Mononuclear cell (primary cell): ENCODE measurements around the gene TPSD1. TPM values are rescaled to one million over a fixed set of nuclear protein-coding genes. Genes with fewer than 3 reads are reported as not detected.
"Not testable (repeated sequence)": the region's sequence is repeated elsewhere in the genome, so short reads cannot be mapped to it uniquely, and the experiment has no call there.

Experiments
- H3K27me3 ChIP-seq: 2 replicates; pipeline ENCODE4 v1.6.0; 2011; ENCODE audit warnings: low read length, control low read depth; ENCODE audit not compliant: insufficient read depth
- H3K4me1 ChIP-seq: 2 replicates; pipeline ENCODE4 v1.5.1; 2011; ENCODE audit warnings: mild to moderate bottlenecking, low read length, control low read depth; ENCODE audit not compliant: insufficient read depth
- H3K4me3 ChIP-seq: 2 replicates; pipeline ENCODE4 v1.5.1; 2011; ENCODE audit warnings: mild to moderate bottlenecking, low read length, moderate library complexity
- H3K9me3 ChIP-seq: 2 replicates; pipeline ENCODE4 v1.5.1; 2011; ENCODE audit warnings: low read depth, mild to moderate bottlenecking, control low read depth, low read length
- total RNA-seq: library from RNA; depleted of rRNA; stranded (reverse); fragments of >200 nt; gene quantifications from one replicate; pipeline ENCODE4 v1.2.3, GENCODE V29; 2012

Gene TPSD1
- total RNA-seq, 1 donor: not detected

- H3K27me3 ChIP-seq: peaks cover 5% of the 10 kb centered on the region
- H3K4me1 ChIP-seq: no peaks in the 10 kb centered on the region
These were observed 6.5 kb downstream of the TPSD1 start for GRCh38 chr16:1262210-1262845.

GRCh38 chr16:1262846-1263221 lies 7.0 kb downstream of the TPSD1 start:
- Histone ChIP-seq H3K27me3 (peaks cover 5% of the 10 kb centered on the region), H3K4me1 (no peaks in the 10 kb centered on the region), H3K9me3 (no peaks in the 10 kb centered on the region), H3K4me3 (no peak overlapping the region)

More at GRCh38 chr16:1262210-1262845, 6.5 kb downstream of the TPSD1 start:
- no peak overlapping the region for H3K4me3 ChIP-seq
- no peaks in the 10 kb centered on the region for H3K9me3 ChIP-seq

- H3K4me3 ChIP-seq: no peak overlapping the region
- H3K9me3 ChIP-seq: no peaks in the 10 kb centered on the region
- no peaks in the 10 kb centered on the region for H3K4me1 ChIP-seq
- H3K27me3 ChIP-seq: peaks cover 5% of the 10 kb centered on the region
These were observed 7.9 kb downstream of the TPSD1 start for GRCh38 chr16:1263591-1264344.

GRCh38 chr16:1264345-1265089 lies 8.6 kb downstream of the TPSD1 start:
- Histone ChIP-seq H3K27me3 (peaks cover 5% of the 10 kb centered on the region), H3K9me3 (no peaks in the 10 kb centered on the region), H3K4me1 (no peaks in the 10 kb centered on the region), H3K4me3 (no peak overlapping the region)

GRCh38 chr16:1265090-1265630 lies 9.3 kb downstream of the TPSD1 start:
- Histone ChIP-seq H3K4me3 (no peak overlapping the region), H3K4me1 (no peaks in the 10 kb centered on the region)

GRCh38 chr16:1265826-1266225 lies 10.0 kb downstream of the TPSD1 start:
- Histone ChIP-seq H3K9me3 (no peaks in the 10 kb centered on the region), H3K4me1 (no peaks in the 10 kb centered on the region), H3K27me3 (no peaks in the 10 kb centered on the region), H3K4me3 (no peak overlapping the region)

More at GRCh38 chr16:1265090-1265630, 9.3 kb downstream of the TPSD1 start:
- Histone ChIP-seq H3K27me3 (peaks cover 5% of the 10 kb centered on the region), H3K9me3 (no peaks in the 10 kb centered on the region)

- not testable (repeated sequence) for H3K4me3 ChIP-seq, H3K4me1 ChIP-seq, H3K9me3 ChIP-seq, H3K27me3 ChIP-seq
These were observed 13.5 kb downstream of the TPSD1 start for GRCh38 chr16:1269418-1269817.

- H3K4me3 ChIP-seq: no peak overlapping the region
- no peaks in the 10 kb centered on the region for H3K27me3 ChIP-seq
These were observed 15.5 kb downstream of the TPSD1 start for GRCh38 chr16:1271380-1271723.

GRCh38 chr16:1271724-1272413 lies 16.0 kb downstream of the TPSD1 start:
- not testable (repeated sequence) for H3K4me3 ChIP-seq, H3K4me1 ChIP-seq, H3K9me3 ChIP-seq, H3K27me3 ChIP-seq

More at GRCh38 chr16:1271380-1271723, 15.5 kb downstream of the TPSD1 start:
- Histone ChIP-seq H3K9me3 (no peaks in the 10 kb centered on the region), H3K4me1 (no peaks in the 10 kb centered on the region)

- Histone ChIP-seq H3K27me3 (no peaks in the 10 kb centered on the region), H3K4me1 (no peaks in the 10 kb centered on the region), H3K9me3 (no peaks in the 10 kb centered on the region), H3K4me3 (no peak overlapping the region)
These were observed 16.8 kb downstream of the TPSD1 start for GRCh38 chr16:1272453-1273198.

GRCh38 chr16:1273816-1274215 lies 17.9 kb downstream of the TPSD1 start:
- Histone ChIP-seq H3K27me3 (no peaks in the 10 kb centered on the region), H3K4me1 (no peaks in the 10 kb centered on the region), H3K4me3 (no peak overlapping the region), H3K9me3 (no peaks in the 10 kb centered on the region)

GRCh38 chr16:1274767-1275166 lies 18.9 kb downstream of the TPSD1 start:
- Histone ChIP-seq H3K4me3 (no peak overlapping the region), H3K9me3 (no peaks in the 10 kb centered on the region), H3K4me1 (no peaks in the 10 kb centered on the region), H3K27me3 (no peaks in the 10 kb centered on the region)

- no peak overlapping the region for H3K4me3 ChIP-seq
- H3K27me3 ChIP-seq: no peaks in the 10 kb centered on the region
- H3K9me3 ChIP-seq: no peaks in the 10 kb centered on the region
- no peaks in the 10 kb centered on the region for H3K4me1 ChIP-seq
These were observed 20.1 kb downstream of the TPSD1 start for GRCh38 chr16:1275791-1276579.

GRCh38 chr16:1276580-1276878 lies 20.7 kb downstream of the TPSD1 start:
- Histone ChIP-seq H3K9me3 (no peaks in the 10 kb centered on the region), H3K4me3 (no peak overlapping the region)

More at GRCh38 chr16:1276580-1276878, 20.7 kb downstream of the TPSD1 start:
- Histone ChIP-seq H3K4me1 (no peaks in the 10 kb centered on the region), H3K27me3 (no peaks in the 10 kb centered on the region)
